ENCODE measurements around the gene BMERB1.
"Not testable (repeated sequence)": the region's sequence is repeated elsewhere in the genome, so short reads cannot be mapped to it uniquely, and the experiment has no call there.

BMERB1 gene

GRCh38 chr16:15564604-15565339 is 130.4 kb downstream of the BMERB1 start:
- no peak for DNase-seq (ENCODE audit: low read depth)
- H3K4me3 ChIP-seq (replicated peaks; ENCODE audit: low read depth, low read length): no peak overlapping the region
- no peak for TF ChIP-seq CTCF (IDR thresholded peaks at IDR 0.05; ENCODE audit: low read length, missing control alignments)

GRCh38 chr16:15566095-15566494 is 131.7 kb downstream of the BMERB1 start:
- no peak overlapping the region for H3K4me3 ChIP-seq (replicated peaks; ENCODE audit: low read depth, low read length)
- TF ChIP-seq CTCF (IDR thresholded peaks at IDR 0.05; ENCODE audit: low read length, missing control alignments): no peak
- DNase-seq (ENCODE audit: low read depth): no peak

- TF ChIP-seq CTCF (IDR thresholded peaks at IDR 0.05; ENCODE audit: low read length, missing control alignments): no peak
- H3K4me3 ChIP-seq (replicated peaks; ENCODE audit: low read depth, low read length): no peak overlapping the region
- no peak for DNase-seq (ENCODE audit: low read depth)
Measured at GRCh38 chr16:15567823-15568222, 133.4 kb downstream of the BMERB1 start.

GRCh38 chr16:15570666-15571065 is 136.3 kb downstream of the BMERB1 start:
- H3K4me3 ChIP-seq (replicated peaks; ENCODE audit: low read depth, low read length); DNase-seq (ENCODE audit: low read depth): not testable (repeated sequence)

- TF ChIP-seq CTCF (IDR thresholded peaks at IDR 0.05; ENCODE audit: low read length, missing control alignments): no peak
- H3K4me3 ChIP-seq (replicated peaks; ENCODE audit: low read depth, low read length): no peak overlapping the region
- DNase-seq (ENCODE audit: low read depth): no peak
Measured at GRCh38 chr16:15571557-15571956, 137.2 kb downstream of the BMERB1 start.

- H3K4me3 ChIP-seq (replicated peaks; ENCODE audit: low read depth, low read length): no peak overlapping the region
- DNase-seq (ENCODE audit: low read depth): peak; percentile 66
- no peak for TF ChIP-seq CTCF (IDR thresholded peaks at IDR 0.05; ENCODE audit: low read length, missing control alignments)
Measured at GRCh38 chr16:15572329-15573001, 138.1 kb downstream of the BMERB1 start.

GRCh38 chr16:15573274-15573895 is 139.0 kb downstream of the BMERB1 start:
- DNase-seq (ENCODE audit: low read depth): no peak
- TF ChIP-seq CTCF (IDR thresholded peaks at IDR 0.05; ENCODE audit: low read length, missing control alignments): no peak
- H3K4me3 ChIP-seq (replicated peaks; ENCODE audit: low read depth, low read length): no peak overlapping the region

- not testable (repeated sequence) for DNase-seq (ENCODE audit: low read depth); H3K4me3 ChIP-seq (replicated peaks; ENCODE audit: low read depth, low read length)
Measured at GRCh38 chr16:15573896-15574613, 139.7 kb downstream of the BMERB1 start.
